ENCODE measurements around the gene LTA.

LTA gene

GRCh38 chr6:31574106-31575061, 2.3 kb downstream of the LTA start:
- peak; percentile 14 for DNase-seq

DNA sequence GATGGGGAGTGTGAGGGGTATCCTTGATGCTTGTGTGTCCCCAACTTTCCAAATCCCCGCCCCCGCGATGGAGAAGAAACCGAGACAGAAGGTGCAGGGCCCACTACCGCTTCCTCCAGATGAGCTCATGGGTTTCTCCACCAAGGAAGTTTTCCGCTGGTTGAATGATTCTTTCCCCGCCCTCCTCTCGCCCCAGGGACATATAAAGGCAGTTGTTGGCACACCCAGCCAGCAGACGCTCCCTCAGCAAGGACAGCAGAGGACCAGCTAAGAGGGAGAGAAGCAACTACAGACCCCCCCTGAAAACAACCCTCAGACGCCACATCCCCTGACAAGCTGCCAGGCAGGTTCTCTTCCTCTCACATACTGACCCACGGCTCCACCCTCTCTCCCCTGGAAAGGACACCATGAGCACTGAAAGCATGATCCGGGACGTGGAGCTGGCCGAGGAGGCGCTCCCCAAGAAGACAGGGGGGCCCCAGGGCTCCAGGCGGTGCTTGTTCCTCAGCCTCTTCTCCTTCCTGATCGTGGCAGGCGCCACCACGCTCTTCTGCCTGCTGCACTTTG, 3.3 kb downstream of the LTA start, which contains the start of gene TNF:
TSS of gene TNF (plus strand) at position 231 of the 567 bp plus-strand sequence. CDS start at position 408, 177 bp downstream.
- DNase-seq: peak; percentile 34

- no peak for DNase-seq
These were observed 4.0 kb downstream of the LTA start for GRCh38 chr6:31575952-31576685.

- no peak for DNase-seq
These were observed 4.9 kb downstream of the LTA start for GRCh38 chr6:31576897-31577578.

DNA sequence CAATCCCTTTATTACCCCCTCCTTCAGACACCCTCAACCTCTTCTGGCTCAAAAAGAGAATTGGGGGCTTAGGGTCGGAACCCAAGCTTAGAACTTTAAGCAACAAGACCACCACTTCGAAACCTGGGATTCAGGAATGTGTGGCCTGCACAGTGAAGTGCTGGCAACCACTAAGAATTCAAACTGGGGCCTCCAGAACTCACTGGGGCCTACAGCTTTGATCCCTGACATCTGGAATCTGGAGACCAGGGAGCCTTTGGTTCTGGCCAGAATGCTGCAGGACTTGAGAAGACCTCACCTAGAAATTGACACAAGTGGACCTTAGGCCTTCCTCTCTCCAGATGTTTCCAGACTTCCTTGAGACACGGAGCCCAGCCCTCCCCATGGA, 5.5 kb downstream of the LTA start:
- DNase-seq: no peak

GRCh38 chr6:31578184-31579118, 6.4 kb downstream of the LTA start:
- peak; percentile 29 for DNase-seq

- no peak for DNase-seq
These were observed 7.0 kb downstream of the LTA start for GRCh38 chr6:31579119-31579505.

- DNase-seq: no peak
These were observed 7.7 kb downstream of the LTA start for GRCh38 chr6:31579546-31580437.

GRCh38 chr6:31580438-31580740, 8.3 kb downstream of the LTA start:
- no peak for DNase-seq

DNA sequence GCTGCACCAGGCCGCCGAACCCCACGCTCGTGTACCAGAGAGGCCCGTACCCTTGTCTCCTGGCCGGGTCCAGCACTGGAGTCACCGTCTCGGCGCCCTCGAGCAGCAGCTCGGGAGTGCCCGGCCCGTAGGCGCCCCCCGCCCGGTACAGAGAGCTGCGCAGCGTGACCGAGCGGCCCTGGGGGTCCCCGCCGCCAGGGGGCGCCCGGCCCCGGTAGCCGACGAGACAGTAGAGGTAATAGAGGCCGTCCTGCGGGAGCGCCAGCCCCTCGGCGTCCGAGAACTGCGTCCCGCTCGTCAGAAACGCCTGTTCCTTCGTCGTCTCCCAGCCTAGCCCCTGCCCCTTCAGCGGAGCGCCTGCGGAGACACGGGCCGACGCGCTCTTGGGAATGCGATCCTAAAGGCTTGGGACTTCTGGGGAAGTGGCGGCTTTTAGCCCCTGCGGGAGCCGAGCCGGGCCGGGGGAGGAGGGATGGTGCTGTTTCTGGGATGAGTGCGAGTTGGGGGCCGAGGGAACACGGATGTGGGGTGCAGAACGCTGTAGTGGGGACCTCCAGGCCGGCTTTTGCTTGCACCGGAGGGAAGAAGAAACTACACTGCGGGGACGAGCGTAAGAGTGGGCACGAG, 8.8 kb downstream of the LTA start:
- DNase-seq: peak; percentile 85

GRCh38 chr6:31581434-31582229, 9.5 kb downstream of the LTA start:
- DNase-seq: peak; percentile 47

DNA sequence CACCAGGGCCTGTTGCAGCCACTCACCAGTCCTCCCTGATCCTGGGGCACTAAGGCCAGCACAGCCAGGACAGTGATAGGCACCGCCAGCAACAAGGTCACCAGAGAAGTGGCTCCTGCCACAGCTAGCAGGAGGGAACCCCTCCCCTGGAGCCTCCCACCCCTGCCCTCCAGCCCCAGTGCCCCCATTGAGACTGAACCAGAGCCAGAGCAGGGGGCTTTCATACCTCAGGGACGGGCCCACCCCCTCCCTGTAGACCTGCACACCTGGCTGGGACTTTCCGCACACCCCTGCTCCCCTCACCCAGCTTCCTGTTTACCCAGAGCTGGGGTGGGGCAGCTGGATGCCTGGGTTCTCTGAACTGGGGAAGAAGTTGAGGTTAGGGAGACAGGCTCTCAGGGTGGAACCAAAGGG, 10.1 kb downstream of the LTA start, which contains the start of gene LTB:
TSS of gene LTB (minus strand) at position 195 of the 414 bp plus-strand sequence. CDS start at position 188, 7 bp downstream.
- DNase-seq: peak; percentile 14

- DNase-seq: peak; percentile 36
These were observed 13.4 kb downstream of the LTA start for GRCh38 chr6:31585491-31585890.

- DNase-seq: no peak
These were observed 13.9 kb downstream of the LTA start, which contains the start of gene LST1 for GRCh38 chr6:31586008-31586407. LST1 (plus strand) TSS chr6:31586277; CDS start chr6:31587300, 1,023 bp downstream.

DNA sequence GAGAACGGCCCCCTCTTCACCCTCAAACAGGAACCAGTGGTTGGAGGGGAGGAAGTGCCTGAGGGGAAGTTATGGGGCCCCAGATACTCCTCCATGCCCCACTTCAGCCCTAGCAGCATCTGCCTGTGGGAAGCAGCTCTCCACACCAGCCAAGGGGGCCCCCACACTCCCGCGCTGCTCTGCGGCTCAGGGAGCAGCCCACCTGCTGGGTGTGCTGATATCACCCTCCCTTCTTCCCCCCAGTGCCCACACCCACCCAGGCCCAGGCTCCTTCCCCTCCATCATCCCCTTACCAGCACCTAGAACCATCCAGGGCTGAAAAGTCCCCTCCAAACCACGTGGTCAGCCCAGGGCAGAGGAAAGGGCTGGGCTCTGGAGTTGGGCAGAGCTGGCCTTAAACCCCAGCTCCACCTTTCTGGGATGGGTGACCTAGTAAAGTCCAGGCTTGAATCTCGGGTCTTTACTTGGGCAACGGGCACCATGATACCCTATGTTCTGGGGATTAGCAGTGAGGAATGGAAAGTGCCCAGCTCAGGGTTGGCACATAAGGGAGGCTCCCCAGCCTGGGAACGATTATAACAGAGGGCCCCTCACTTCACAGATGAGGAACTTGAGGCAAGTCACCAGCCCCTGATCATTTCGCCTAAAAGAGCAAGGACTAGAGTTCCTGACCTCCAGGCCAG, 14.7 kb downstream of the LTA start:
- no peak for DNase-seq

DNA sequence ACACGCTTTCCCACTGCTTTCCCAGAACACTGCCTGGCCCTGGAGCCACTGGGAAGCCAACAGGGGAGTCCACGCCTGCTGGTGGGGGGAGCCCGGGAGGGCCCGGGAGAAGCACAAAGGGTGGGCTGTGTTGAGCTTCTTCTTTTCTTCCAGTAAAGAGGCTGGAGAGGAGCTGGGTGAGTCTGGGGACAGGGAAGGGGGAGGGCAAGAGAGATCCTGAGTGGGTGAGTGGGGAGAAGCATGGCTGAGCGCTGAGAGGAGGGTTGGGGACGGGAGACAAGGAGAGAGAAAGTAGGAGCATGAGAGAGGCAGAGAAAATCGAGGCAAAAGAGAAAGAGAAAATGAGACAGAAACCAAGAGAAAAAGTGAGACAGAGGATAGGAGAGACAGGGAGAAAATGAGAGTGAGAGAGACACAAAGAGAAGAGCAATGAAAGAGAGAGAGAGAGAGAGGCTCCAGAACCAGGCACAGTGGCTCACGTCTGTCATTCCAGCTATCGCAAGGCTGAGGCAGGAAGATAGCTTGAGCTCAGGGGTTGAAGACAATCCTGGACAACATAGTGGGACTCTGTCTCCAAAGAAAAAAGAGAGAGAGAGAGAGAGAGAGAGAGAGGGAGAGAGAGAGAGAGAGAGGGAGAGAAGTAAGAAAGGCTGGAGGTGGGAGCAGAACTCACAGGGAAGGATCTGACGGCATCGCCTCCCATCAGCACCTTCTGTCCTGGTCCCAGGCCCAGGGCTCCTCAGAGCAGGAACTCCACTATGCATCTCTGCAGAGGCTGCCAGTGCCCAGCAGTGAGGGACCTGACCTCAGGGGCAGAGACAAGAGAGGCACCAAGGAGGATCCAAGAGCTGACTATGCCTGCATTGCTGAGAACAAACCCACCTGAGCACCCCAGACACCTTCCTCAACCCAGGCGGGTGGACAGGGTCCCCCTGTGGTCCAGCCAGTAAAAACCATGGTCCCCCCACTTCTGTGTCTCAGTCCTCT, 16.0 kb downstream of the LTA start:
- no peak for DNase-seq

All from DMS53 (cell line).